ENCODE results near the gene PRIMA1.

The PRIMA1 gene

GRCh38 chr14:93759719-93760307 lies 28.5 kb downstream of the PRIMA1 start:
- no peak overlapping the region for H3K9ac ChIP-seq
- no peak for TF ChIP-seq CTCF (IDR thresholded peaks at IDR 0.05)

GRCh38 chr14:93757206-93757605 lies 31.1 kb downstream of the PRIMA1 start:
- Histone ChIP-seq H3K9ac (no peak overlapping the region), H3K27me3 (ENCODE audit: control insufficient read depth, insufficient read depth, low read length) (no peaks in the 10 kb centered on the region), H3K27ac (no peak overlapping the region), H3K9me3 (ENCODE audit: control insufficient read depth, low read length) (no peaks in the 10 kb centered on the region), H3K4me2 (ENCODE audit: low read length) (no peak overlapping the region), H3K4me1 (no peaks in the 10 kb centered on the region), H2AFZ (no peak overlapping the region), H3K4me3 (ENCODE audit: low read depth, low read length) (no peak overlapping the region), H3K79me2 (no peaks in the 10 kb centered on the region), H3K36me3 (ENCODE audit: control insufficient read depth, insufficient read depth, low read length) (no peaks in the 10 kb centered on the region)
- no peak for TF ChIP-seq CTCF (IDR thresholded peaks at IDR 0.05)

More at GRCh38 chr14:93759719-93760307, 28.5 kb downstream of the PRIMA1 start:
- H2AFZ ChIP-seq: no peak overlapping the region
- H3K27me3 ChIP-seq (ENCODE audit: control insufficient read depth, insufficient read depth, low read length): no peaks in the 10 kb centered on the region
- H3K36me3 ChIP-seq (ENCODE audit: control insufficient read depth, insufficient read depth, low read length): no peaks in the 10 kb centered on the region
- H3K79me2 ChIP-seq: no peaks in the 10 kb centered on the region
- no peak overlapping the region for H3K4me2 ChIP-seq (ENCODE audit: low read length)
- no peaks in the 10 kb centered on the region for H3K9me3 ChIP-seq (ENCODE audit: control insufficient read depth, low read length)
- H3K27ac ChIP-seq: no peak overlapping the region
- H3K4me3 ChIP-seq (ENCODE audit: low read depth, low read length): no peak overlapping the region
- no peaks in the 10 kb centered on the region for H3K4me1 ChIP-seq

GRCh38 chr14:93753647-93754046 lies 34.6 kb downstream of the PRIMA1 start:
- Histone ChIP-seq H3K4me3 (ENCODE audit: low read depth, low read length) (no peak overlapping the region), H3K4me1 (no peaks in the 10 kb centered on the region), H3K79me2 (no peaks in the 10 kb centered on the region), H3K36me3 (ENCODE audit: control insufficient read depth, insufficient read depth, low read length) (no peaks in the 10 kb centered on the region), H3K27me3 (ENCODE audit: control insufficient read depth, insufficient read depth, low read length) (no peaks in the 10 kb centered on the region), H2AFZ (no peak overlapping the region), H3K9ac (no peak overlapping the region), H3K27ac (no peak overlapping the region), H3K4me2 (ENCODE audit: low read length) (no peak overlapping the region), H3K9me3 (ENCODE audit: control insufficient read depth, low read length) (no peaks in the 10 kb centered on the region)
- no peak for TF ChIP-seq CTCF (IDR thresholded peaks at IDR 0.05)

GRCh38 chr14:93752980-93753561 lies 35.2 kb downstream of the PRIMA1 start:
- no peak overlapping the region for H3K4me2 ChIP-seq (ENCODE audit: low read length)
- H3K79me2 ChIP-seq: no peaks in the 10 kb centered on the region
- H3K9ac ChIP-seq: no peak overlapping the region
- H3K4me1 ChIP-seq: no peaks in the 10 kb centered on the region
- H3K36me3 ChIP-seq (ENCODE audit: control insufficient read depth, insufficient read depth, low read length): no peaks in the 10 kb centered on the region
- no peak for TF ChIP-seq CTCF (IDR thresholded peaks at IDR 0.05)
- H3K9me3 ChIP-seq (ENCODE audit: control insufficient read depth, low read length): no peaks in the 10 kb centered on the region
- H2AFZ ChIP-seq: no peak overlapping the region
- no peak overlapping the region for H3K27ac ChIP-seq
- H3K27me3 ChIP-seq (ENCODE audit: control insufficient read depth, insufficient read depth, low read length): no peaks in the 10 kb centered on the region
- no peak overlapping the region for H3K4me3 ChIP-seq (ENCODE audit: low read depth, low read length)
